Upper lobe of left lung (tissue), 4 donors: Measurements from ENCODE around the gene UGCG.

Source experiments
- CTCF ChIP-seq, 6 experiments: fragments of 450-650 bp in 4 of 6; fragments of 200-600 bp in 2 of 6; sonication (generic) in 2 of 6; IDR thresholded peaks; one replicate each; pipeline ENCODE4 v1.5.1; 2016 to 2019; ENCODE audit warnings: antibody characterized with exemption in 6 of 6
- EP300 ChIP-seq, 4 donors: sonication (generic); formaldehyde crosslinking; IDR thresholded peaks; one replicate each; pipeline ENCODE4 v1.5.1; 2017; ENCODE audit warnings: antibody characterized with exemption in 4 of 4, control low read depth in 2 of 4
- POLR2A ChIP-seq, 4 donors: fragments of 450-650 bp; IDR thresholded peaks; one replicate each; pipeline ENCODE4 v1.5.1; 2016 to 2017; ENCODE audit warnings: antibody characterized with exemption in 4 of 4, mild to moderate bottlenecking in 2 of 4

DNA sequence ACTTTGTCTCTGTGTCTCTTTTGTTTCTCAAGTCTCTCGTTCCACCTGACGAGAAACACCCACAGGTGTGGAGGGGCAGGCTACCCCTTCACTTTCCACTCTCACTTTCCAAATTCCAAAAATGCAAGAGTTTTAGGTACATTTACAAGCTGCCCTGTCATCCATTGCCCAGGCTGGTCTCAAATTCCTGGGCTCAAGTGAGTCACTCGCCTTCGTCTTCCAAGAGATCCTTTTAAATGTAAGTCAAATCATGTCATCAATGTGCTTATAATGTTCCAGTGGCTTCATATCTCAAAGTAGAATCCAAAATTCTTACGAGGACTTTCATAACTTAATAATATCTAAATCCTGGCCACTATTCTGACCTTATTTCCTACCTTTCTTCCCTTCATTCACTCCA, 20.4 kb upstream of the UGCG start:
- no peak for TF ChIP-seq CTCF (IDR thresholded peaks at IDR 0.05)
- no peak for TF ChIP-seq POLR2A (IDR thresholded peaks at IDR 0.05)
- no peak for TF ChIP-seq EP300 (IDR thresholded peaks at IDR 0.05)
